ENCODE results near the gene NPY5R. TPM values are rescaled to one million over a fixed set of nuclear protein-coding genes. Genes with fewer than 3 reads are reported as not detected.

Gene NPY5R
- polyA plus RNA-seq, 6 donors from 2014 or later: not detected

GRCh38 chr4:163395055-163395454 is 51.4 kb downstream of the NPY5R start:
- Mint-ChIP-seq H3K27me3 (peaks cover 2 to 24% (median 5%) of the 10 kb centered on the region in 3 donors), H3K4me3 (no peak overlapping the region), H3K4me1 (no peaks in the 10 kb centered on the region), H3K27ac (no peak overlapping the region), H3K9me3 (peaks cover 0 to 3% (median 0%) of the 10 kb centered on the region in 7 donors), H3K36me3 (no peaks in the 10 kb centered on the region)
- DNase-seq: no peak
- no peak for ATAC-seq (ENCODE audit: low read depth in 2 of 2)

GRCh38 chr4:163395758-163396157 is 52.1 kb downstream of the NPY5R start:
- H3K27ac Mint-ChIP-seq: no peak overlapping the region
- no peaks in the 10 kb centered on the region for H3K4me1 Mint-ChIP-seq
- ATAC-seq (ENCODE audit: low read depth in 2 of 2) (no peak), DNase-seq (no peak)
- H3K4me3 Mint-ChIP-seq: no peak overlapping the region
- H3K9me3 Mint-ChIP-seq: peaks cover 0 to 3% (median 0%) of the 10 kb centered on the region in 7 donors
- H3K36me3 Mint-ChIP-seq: no peaks in the 10 kb centered on the region
- peaks cover 4 to 21% (median 5%) of the 10 kb centered on the region in 3 donors for H3K27me3 Mint-ChIP-seq

- ATAC-seq (ENCODE audit: low read depth in 2 of 2) (no peak), DNase-seq (no peak)
- no peaks in the 10 kb centered on the region for H3K36me3 Mint-ChIP-seq
- peaks cover 4 to 16% (median 5%) of the 10 kb centered on the region in 3 donors for H3K27me3 Mint-ChIP-seq
- peaks cover 0 to 3% (median 0%) of the 10 kb centered on the region in 7 donors for H3K9me3 Mint-ChIP-seq
- H3K4me1 Mint-ChIP-seq: no peaks in the 10 kb centered on the region
- H3K27ac Mint-ChIP-seq: no peak overlapping the region
- H3K4me3 Mint-ChIP-seq: no peak overlapping the region
Observed at GRCh38 chr4:163398238-163398637, 54.5 kb downstream of the NPY5R start.

- no peak overlapping the region for H3K27ac Mint-ChIP-seq
- H3K36me3 Mint-ChIP-seq: no peaks in the 10 kb centered on the region
- DNase-seq (no peak), ATAC-seq (ENCODE audit: low read depth in 2 of 2) (no peak)
- H3K4me3 Mint-ChIP-seq: no peak overlapping the region
- peaks cover 0 to 3% (median 0%) of the 10 kb centered on the region in 7 donors for H3K9me3 Mint-ChIP-seq
- no peaks in the 10 kb centered on the region for H3K4me1 Mint-ChIP-seq
- peaks cover 7 to 11% (median 10%) of the 10 kb centered on the region in 3 donors for H3K27me3 Mint-ChIP-seq
Observed at GRCh38 chr4:163400911-163401310, 57.2 kb downstream of the NPY5R start.

Other genes with a start within 250 kb of the NPY5R start
- 1 to 10 TPM; 3.7 to 9.8 (median 5.4) TPM for gene NAF1, start 177.0 kb upstream of the NPY5R start, polyA plus RNA-seq (ENCODE audit: low read depth in 6 of 6)
- gene NPY1R, start 11.3 kb upstream of the NPY5R start, polyA plus RNA-seq (ENCODE audit: low read depth in 6 of 6): not detected
- under 1 TPM in 3 of 6 donors, not detected in 3; 0.16 to 0.21 (median 0.21) TPM for gene TKTL2, start 129.9 kb downstream of the NPY5R start, polyA plus RNA-seq (ENCODE audit: low read depth in 6 of 6)
- gene TMA16, start 150.8 kb downstream of the NPY5R start, polyA plus RNA-seq (ENCODE audit: low read depth in 6 of 6): 10 to 100 TPM; 14.8 to 25.9 (median 22.0) TPM